ENCODE results near the gene PARD6B. TPM values are rescaled to one million over a fixed set of nuclear protein-coding genes. Genes with fewer than 3 reads are reported as not detected.

PARD6B gene
- total and polyA plus RNA-seq, 2 of the 13 experiments (the other 11 are each of a cell fraction or from before 2014, with no cell fraction given): 6.9 to 22.2 TPM

DNA sequence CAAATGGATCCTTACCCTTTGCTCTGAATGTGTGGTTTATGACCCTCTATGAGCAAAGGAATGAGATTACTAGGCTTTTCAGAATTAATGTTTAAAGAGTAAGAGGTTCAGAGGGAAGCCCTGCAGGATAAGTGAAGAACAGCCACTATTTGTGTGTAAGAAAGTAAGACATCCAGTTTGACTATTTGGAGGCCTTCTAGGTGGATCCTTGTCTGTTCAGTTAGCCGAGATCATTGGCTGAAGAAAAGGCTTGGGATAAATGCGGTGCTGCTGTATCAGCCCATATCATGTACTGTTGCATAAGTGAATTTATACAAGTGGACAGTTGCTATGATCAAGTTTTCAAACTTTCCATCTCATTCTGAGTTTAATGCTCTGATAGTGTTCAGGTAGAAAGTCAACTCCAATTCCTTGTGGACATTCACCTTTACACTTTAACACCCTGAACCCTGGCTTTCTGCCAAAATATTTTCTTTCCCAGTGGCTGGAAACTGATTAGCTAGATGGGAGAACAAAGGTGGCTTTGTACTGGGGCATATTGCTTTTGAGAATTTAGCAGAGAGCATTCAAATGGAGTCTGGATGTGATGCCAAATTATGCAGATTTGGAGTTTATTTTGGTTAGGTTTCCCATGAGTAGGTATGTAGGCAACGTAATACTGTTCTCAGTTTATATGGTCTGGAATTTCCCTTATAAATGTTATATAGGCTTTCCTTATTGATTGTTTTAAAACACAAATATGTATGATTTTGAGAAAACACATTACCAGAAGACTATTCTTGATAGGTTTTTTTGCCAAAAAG, 15.0 kb downstream of the PARD6B start (continued):
- TF ChIP-seq, protein P1, sequence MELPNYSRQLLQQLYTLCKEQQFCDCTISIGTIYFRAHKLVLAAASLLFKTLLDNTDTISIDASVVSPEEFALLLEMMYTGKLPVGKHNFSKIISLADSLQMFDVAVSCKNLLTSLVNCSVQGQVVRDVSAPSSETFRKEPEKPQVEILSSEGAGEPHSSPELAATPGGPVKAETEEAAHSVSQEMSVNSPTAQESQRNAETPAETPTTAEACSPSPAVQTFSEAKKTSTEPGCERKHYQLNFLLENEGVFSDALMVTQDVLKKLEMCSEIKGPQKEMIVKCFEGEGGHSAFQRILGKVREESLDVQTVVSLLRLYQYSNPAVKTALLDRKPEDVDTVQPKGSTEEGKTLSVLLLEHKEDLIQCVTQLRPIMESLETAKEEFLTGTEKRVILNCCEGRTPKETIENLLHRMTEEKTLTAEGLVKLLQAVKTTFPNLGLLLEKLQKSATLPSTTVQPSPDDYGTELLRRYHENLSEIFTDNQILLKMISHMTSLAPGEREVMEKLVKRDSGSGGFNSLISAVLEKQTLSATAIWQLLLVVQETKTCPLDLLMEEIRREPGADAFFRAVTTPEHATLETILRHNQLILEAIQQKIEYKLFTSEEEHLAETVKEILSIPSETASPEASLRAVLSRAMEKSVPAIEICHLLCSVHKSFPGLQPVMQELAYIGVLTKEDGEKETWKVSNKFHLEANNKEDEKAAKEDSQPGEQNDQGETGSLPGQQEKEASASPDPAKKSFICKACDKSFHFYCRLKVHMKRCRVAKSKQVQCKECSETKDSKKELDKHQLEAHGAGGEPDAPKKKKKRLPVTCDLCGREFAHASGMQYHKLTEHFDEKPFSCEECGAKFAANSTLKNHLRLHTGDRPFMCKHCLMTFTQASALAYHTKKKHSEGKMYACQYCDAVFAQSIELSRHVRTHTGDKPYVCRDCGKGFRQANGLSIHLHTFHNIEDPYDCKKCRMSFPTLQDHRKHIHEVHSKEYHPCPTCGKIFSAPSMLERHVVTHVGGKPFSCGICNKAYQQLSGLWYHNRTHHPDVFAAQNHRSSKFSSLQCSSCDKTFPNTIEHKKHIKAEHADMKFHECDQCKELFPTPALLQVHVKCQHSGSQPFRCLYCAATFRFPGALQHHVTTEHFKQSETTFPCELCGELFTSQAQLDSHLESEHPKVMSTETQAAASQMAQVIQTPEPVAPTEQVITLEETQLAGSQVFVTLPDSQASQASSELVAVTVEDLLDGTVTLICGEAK (IDR thresholded peaks at IDR 0.05): no peak
- TF ChIP-seq, protein P1 (CRISPR knock-in tag; IDR thresholded peaks at IDR 0.05): no peak; the same call in 1 of the 2 replicates
- TF ChIP-seq CREM (IDR thresholded peaks at IDR 0.05) (peak; percentile 79), CREM (CRISPR knock-in tag; IDR thresholded peaks at IDR 0.05) (no peak), ONECUT2 (CRISPR knock-in tag; IDR thresholded peaks at IDR 0.05) (no peak), GPN1 (CRISPR knock-in tag; IDR thresholded peaks at IDR 0.05; ENCODE audit: borderline replicate concordance) (no peak), GLI4 (CRISPR knock-in tag; IDR thresholded peaks at IDR 0.05; ENCODE audit: borderline replicate concordance) (peak; percentile 31; the same call in 1 of the 2 replicates), HOXA7 (CRISPR knock-in tag; IDR thresholded peaks at IDR 0.05) (no peak)
- TF ChIP-seq, protein P2, sequence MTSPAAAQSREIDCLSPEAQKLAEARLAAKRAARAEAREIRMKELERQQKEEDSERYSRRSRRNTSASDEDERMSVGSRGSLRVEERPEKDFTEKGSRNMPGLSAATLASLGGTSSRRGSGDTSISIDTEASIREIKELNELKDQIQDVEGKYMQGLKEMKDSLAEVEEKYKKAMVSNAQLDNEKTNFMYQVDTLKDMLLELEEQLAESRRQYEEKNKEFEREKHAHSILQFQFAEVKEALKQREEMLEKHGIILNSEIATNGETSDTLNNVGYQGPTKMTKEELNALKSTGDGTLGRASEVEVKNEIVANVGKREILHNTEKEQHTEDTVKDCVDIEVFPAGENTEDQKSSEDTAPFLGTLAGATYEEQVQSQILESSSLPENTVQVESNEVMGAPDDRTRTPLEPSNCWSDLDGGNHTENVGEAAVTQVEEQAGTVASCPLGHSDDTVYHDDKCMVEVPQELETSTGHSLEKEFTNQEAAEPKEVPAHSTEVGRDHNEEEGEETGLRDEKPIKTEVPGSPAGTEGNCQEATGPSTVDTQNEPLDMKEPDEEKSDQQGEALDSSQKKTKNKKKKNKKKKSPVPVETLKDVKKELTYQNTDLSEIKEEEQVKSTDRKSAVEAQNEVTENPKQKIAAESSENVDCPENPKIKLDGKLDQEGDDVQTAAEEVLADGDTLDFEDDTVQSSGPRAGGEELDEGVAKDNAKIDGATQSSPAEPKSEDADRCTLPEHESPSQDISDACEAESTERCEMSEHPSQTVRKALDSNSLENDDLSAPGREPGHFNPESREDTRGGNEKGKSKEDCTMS (CRISPR knock-in tag; conservative IDR thresholded peaks at IDR 0.05): no peak
- TF ChIP-seq, protein P3, sequence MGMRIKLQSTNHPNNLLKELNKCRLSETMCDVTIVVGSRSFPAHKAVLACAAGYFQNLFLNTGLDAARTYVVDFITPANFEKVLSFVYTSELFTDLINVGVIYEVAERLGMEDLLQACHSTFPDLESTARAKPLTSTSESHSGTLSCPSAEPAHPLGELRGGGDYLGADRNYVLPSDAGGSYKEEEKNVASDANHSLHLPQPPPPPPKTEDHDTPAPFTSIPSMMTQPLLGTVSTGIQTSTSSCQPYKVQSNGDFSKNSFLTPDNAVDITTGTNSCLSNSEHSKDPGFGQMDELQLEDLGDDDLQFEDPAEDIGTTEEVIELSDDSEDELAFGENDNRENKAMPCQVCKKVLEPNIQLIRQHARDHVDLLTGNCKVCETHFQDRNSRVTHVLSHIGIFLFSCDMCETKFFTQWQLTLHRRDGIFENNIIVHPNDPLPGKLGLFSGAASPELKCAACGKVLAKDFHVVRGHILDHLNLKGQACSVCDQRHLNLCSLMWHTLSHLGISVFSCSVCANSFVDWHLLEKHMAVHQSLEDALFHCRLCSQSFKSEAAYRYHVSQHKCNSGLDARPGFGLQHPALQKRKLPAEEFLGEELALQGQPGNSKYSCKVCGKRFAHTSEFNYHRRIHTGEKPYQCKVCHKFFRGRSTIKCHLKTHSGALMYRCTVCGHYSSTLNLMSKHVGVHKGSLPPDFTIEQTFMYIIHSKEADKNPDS (CRISPR knock-in tag; IDR thresholded peaks at IDR 0.05): peak; percentile 72; the same call in 1 of the 2 replicates

Data from HepG2 (cell line).